ENCODE results near the gene ARF3.

GRCh38 chr12:48954061-48954460, 3.2 kb downstream of the ARF3 start:
- no peak for TF ChIP-seq EP300 (IDR thresholded peaks at IDR 0.05)
- TF ChIP-seq, protein P1, sequence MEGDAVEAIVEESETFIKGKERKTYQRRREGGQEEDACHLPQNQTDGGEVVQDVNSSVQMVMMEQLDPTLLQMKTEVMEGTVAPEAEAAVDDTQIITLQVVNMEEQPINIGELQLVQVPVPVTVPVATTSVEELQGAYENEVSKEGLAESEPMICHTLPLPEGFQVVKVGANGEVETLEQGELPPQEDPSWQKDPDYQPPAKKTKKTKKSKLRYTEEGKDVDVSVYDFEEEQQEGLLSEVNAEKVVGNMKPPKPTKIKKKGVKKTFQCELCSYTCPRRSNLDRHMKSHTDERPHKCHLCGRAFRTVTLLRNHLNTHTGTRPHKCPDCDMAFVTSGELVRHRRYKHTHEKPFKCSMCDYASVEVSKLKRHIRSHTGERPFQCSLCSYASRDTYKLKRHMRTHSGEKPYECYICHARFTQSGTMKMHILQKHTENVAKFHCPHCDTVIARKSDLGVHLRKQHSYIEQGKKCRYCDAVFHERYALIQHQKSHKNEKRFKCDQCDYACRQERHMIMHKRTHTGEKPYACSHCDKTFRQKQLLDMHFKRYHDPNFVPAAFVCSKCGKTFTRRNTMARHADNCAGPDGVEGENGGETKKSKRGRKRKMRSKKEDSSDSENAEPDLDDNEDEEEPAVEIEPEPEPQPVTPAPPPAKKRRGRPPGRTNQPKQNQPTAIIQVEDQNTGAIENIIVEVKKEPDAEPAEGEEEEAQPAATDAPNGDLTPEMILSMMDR (IDR thresholded peaks at IDR 0.05), result no peak
- TF ChIP-seq POLR2A (IDR thresholded peaks at IDR 0.05), result no peak

Measured in ovary (tissue), 3 donors.